ENCODE results near the gene ATP5ME. TPM values are rescaled to one million over a fixed set of nuclear protein-coding genes. Genes with fewer than 3 reads are reported as not detected.

ATP5ME gene
- total RNA-seq, 1 donor from 2014 or later: 255 TPM

GRCh38 chr4:661881-662761 lies 12.0 kb downstream of the ATP5ME start:
- Histone ChIP-seq H3K27me3 (ENCODE audit: insufficient read depth, low read length) (no peaks in the 10 kb centered on the region), H3K79me2 (ENCODE audit: insufficient read depth, low read length) (no peaks in the 10 kb centered on the region), H3K4me2 (ENCODE audit: low read length) (no peak overlapping the region), H4K20me1 (ENCODE audit: insufficient read depth, low read length) (no peaks in the 10 kb centered on the region), H3K9ac (ENCODE audit: low read length) (no peak overlapping the region), H3K4me1 (ENCODE audit: insufficient read depth, low read length) (no peaks in the 10 kb centered on the region), H3K9me3 (ENCODE audit: insufficient read depth, low read depth, low read length) (peaks cover 15% of the 10 kb centered on the region), H2AFZ (ENCODE audit: low read depth, low read length) (no peak overlapping the region), H3K27ac (ENCODE audit: low read depth, low read length) (no peak overlapping the region), H3K36me3 (ENCODE audit: insufficient read depth, low read length) (no peaks in the 10 kb centered on the region), H3K4me3 (ENCODE audit: insufficient read depth, low read depth, low read length) (no peak overlapping the region)
- Mint-ChIP-seq H3K9me3 (ENCODE audit: unreplicated experiment) (peaks cover 2% of the 10 kb centered on the region), H3K27ac (ENCODE audit: unreplicated experiment) (no peak overlapping the region), H3K36me3 (ENCODE audit: low read depth, unreplicated experiment) (no peaks in the 10 kb centered on the region), H3K4me1 (ENCODE audit: low read depth, unreplicated experiment) (peaks cover 2% of the 10 kb centered on the region), H3K4me3 (ENCODE audit: unreplicated experiment) (peak overlapping the region; percentile 50), H3K27me3 (ENCODE audit: low read depth, unreplicated experiment) (peaks cover 2% of the 10 kb centered on the region)
- DNase-seq (ENCODE audit: low read depth) (no peak), FAIRE-seq (no peak)
- no peak for TF ChIP-seq EZH2 (IDR thresholded peaks at IDR 0.05; ENCODE audit: insufficient read depth, low read length)
- no peak for TF ChIP-seq CTCF (IDR thresholded peaks at IDR 0.05; ENCODE audit: insufficient read depth, low read depth, low read length)

GRCh38 chr4:661231-661630 lies 12.8 kb downstream of the ATP5ME start:
- H3K4me1 Mint-ChIP-seq (ENCODE audit: low read depth, unreplicated experiment): peaks cover 2% of the 10 kb centered on the region
- no peaks in the 10 kb centered on the region for H3K4me1 ChIP-seq (ENCODE audit: insufficient read depth, low read length)
- peaks cover 5% of the 10 kb centered on the region for H3K27me3 Mint-ChIP-seq (ENCODE audit: low read depth, unreplicated experiment)
- no peaks in the 10 kb centered on the region for H3K36me3 ChIP-seq (ENCODE audit: insufficient read depth, low read length)
- no peak overlapping the region for H3K27ac ChIP-seq (ENCODE audit: low read depth, low read length)
- H3K9me3 Mint-ChIP-seq (ENCODE audit: unreplicated experiment): peaks cover 2% of the 10 kb centered on the region
- H3K27ac Mint-ChIP-seq (ENCODE audit: unreplicated experiment): no peak overlapping the region
- H3K27me3 ChIP-seq (ENCODE audit: insufficient read depth, low read length): no peaks in the 10 kb centered on the region
- no peak overlapping the region for H2AFZ ChIP-seq (ENCODE audit: low read depth, low read length)
- H4K20me1 ChIP-seq (ENCODE audit: insufficient read depth, low read length): no peaks in the 10 kb centered on the region
- DNase-seq (ENCODE audit: low read depth) (no peak), FAIRE-seq (no peak)
- H3K4me2 ChIP-seq (ENCODE audit: low read length): no peak overlapping the region
- H3K4me3 ChIP-seq (ENCODE audit: insufficient read depth, low read depth, low read length): no peak overlapping the region
- H3K9ac ChIP-seq (ENCODE audit: low read length): no peak overlapping the region
- no peak for TF ChIP-seq EZH2 (IDR thresholded peaks at IDR 0.05; ENCODE audit: insufficient read depth, low read length)
- TF ChIP-seq CTCF (IDR thresholded peaks at IDR 0.05; ENCODE audit: insufficient read depth, low read depth, low read length): no peak
- H3K4me3 Mint-ChIP-seq (ENCODE audit: unreplicated experiment): no peak overlapping the region
- H3K9me3 ChIP-seq (ENCODE audit: insufficient read depth, low read depth, low read length): peaks cover 17% of the 10 kb centered on the region
- no peaks in the 10 kb centered on the region for H3K79me2 ChIP-seq (ENCODE audit: insufficient read depth, low read length)
- H3K36me3 Mint-ChIP-seq (ENCODE audit: low read depth, unreplicated experiment): no peaks in the 10 kb centered on the region

GRCh38 chr4:660401-660800 lies 13.7 kb downstream of the ATP5ME start:
- peaks cover 2% of the 10 kb centered on the region for H3K9me3 Mint-ChIP-seq (ENCODE audit: unreplicated experiment)
- H3K36me3 ChIP-seq (ENCODE audit: insufficient read depth, low read length): no peaks in the 10 kb centered on the region
- DNase-seq (ENCODE audit: low read depth): no peak
- no peaks in the 10 kb centered on the region for H3K79me2 ChIP-seq (ENCODE audit: insufficient read depth, low read length)
- H3K27ac Mint-ChIP-seq (ENCODE audit: unreplicated experiment): no peak overlapping the region
- no peaks in the 10 kb centered on the region for H3K36me3 Mint-ChIP-seq (ENCODE audit: low read depth, unreplicated experiment)
- H3K27me3 Mint-ChIP-seq (ENCODE audit: low read depth, unreplicated experiment): peaks cover 9% of the 10 kb centered on the region
- no peak overlapping the region for H3K27ac ChIP-seq (ENCODE audit: low read depth, low read length)
- no peak overlapping the region for H3K9ac ChIP-seq (ENCODE audit: low read length)
- peaks cover 2% of the 10 kb centered on the region for H3K4me1 Mint-ChIP-seq (ENCODE audit: low read depth, unreplicated experiment)
- H3K9me3 ChIP-seq (ENCODE audit: insufficient read depth, low read depth, low read length): peaks cover 17% of the 10 kb centered on the region
- FAIRE-seq: no peak
- H3K4me3 Mint-ChIP-seq (ENCODE audit: unreplicated experiment): no peak overlapping the region
- TF ChIP-seq EZH2 (IDR thresholded peaks at IDR 0.05; ENCODE audit: insufficient read depth, low read length) (no peak), CTCF (IDR thresholded peaks at IDR 0.05; ENCODE audit: insufficient read depth, low read depth, low read length) (no peak)
- H3K27me3 ChIP-seq (ENCODE audit: insufficient read depth, low read length): no peaks in the 10 kb centered on the region
- no peak overlapping the region for H3K4me2 ChIP-seq (ENCODE audit: low read length)
- H4K20me1 ChIP-seq (ENCODE audit: insufficient read depth, low read length): no peaks in the 10 kb centered on the region
- no peak overlapping the region for H2AFZ ChIP-seq (ENCODE audit: low read depth, low read length)
- H3K4me3 ChIP-seq (ENCODE audit: insufficient read depth, low read depth, low read length): no peak overlapping the region
- H3K4me1 ChIP-seq (ENCODE audit: insufficient read depth, low read length): no peaks in the 10 kb centered on the region

Data from astrocyte (in vitro differentiated cells and primary cell).